ENCODE results near the gene FOXJ1. TPM values are rescaled to one million over a fixed set of nuclear protein-coding genes. Genes with fewer than 3 reads are reported as not detected.

Gene FOXJ1
- total RNA-seq, 2 experiments from 2014 or later, result 7.5 to 7.8 TPM

- peaks cover 6% of the 10 kb centered on the region for H3K36me3 Mint-ChIP-seq
- no peaks in the 10 kb centered on the region for H3K9me3 Mint-ChIP-seq
- no peak for DNase-seq
- H3K4me3 Mint-ChIP-seq, result no peak overlapping the region
- H3K27ac Mint-ChIP-seq, result peak overlapping the region; percentile 22
- peaks cover 6% of the 10 kb centered on the region for H3K4me1 Mint-ChIP-seq
- H3K27me3 Mint-ChIP-seq, result no peaks in the 10 kb centered on the region
Observed at GRCh38 chr17:76170114-76170513, 29.1 kb upstream of the FOXJ1 start.

GRCh38 chr17:76166906-76167305, 25.9 kb upstream of the FOXJ1 start:
- Mint-ChIP-seq H3K4me1 (peaks cover 15% of the 10 kb centered on the region), H3K4me3 (no peak overlapping the region), H3K36me3 (peaks cover 20% of the 10 kb centered on the region), H3K27me3 (no peaks in the 10 kb centered on the region), H3K27ac (no peak overlapping the region), H3K9me3 (no peaks in the 10 kb centered on the region)
- DNase-seq, result no peak

GRCh38 chr17:76166168-76166567, 25.1 kb upstream of the FOXJ1 start:
- H3K36me3 Mint-ChIP-seq, result peaks cover 20% of the 10 kb centered on the region
- H3K27ac Mint-ChIP-seq, result no peak overlapping the region
- H3K27me3 Mint-ChIP-seq, result no peaks in the 10 kb centered on the region
- no peak for DNase-seq
- H3K4me3 Mint-ChIP-seq, result no peak overlapping the region
- H3K9me3 Mint-ChIP-seq, result no peaks in the 10 kb centered on the region
- H3K4me1 Mint-ChIP-seq, result peaks cover 15% of the 10 kb centered on the region

- DNase-seq, result no peak
Observed at GRCh38 chr17:76164331-76164730, 23.3 kb upstream of the FOXJ1 start.

GRCh38 chr17:76163919-76164318, 22.9 kb upstream of the FOXJ1 start:
- no peak overlapping the region for H3K4me3 Mint-ChIP-seq
- no peaks in the 10 kb centered on the region for H3K9me3 Mint-ChIP-seq
- H3K4me1 Mint-ChIP-seq, result peaks cover 15% of the 10 kb centered on the region
- no peak for DNase-seq
- peaks cover 25% of the 10 kb centered on the region for H3K36me3 Mint-ChIP-seq
- H3K27me3 Mint-ChIP-seq, result no peaks in the 10 kb centered on the region
- H3K27ac Mint-ChIP-seq, result no peak overlapping the region

More at GRCh38 chr17:76164331-76164730, 23.3 kb upstream of the FOXJ1 start:
- Mint-ChIP-seq H3K27ac (peak overlapping the region; percentile 65), H3K36me3 (peaks cover 22% of the 10 kb centered on the region), H3K27me3 (no peaks in the 10 kb centered on the region), H3K4me3 (no peak overlapping the region), H3K4me1 (peaks cover 15% of the 10 kb centered on the region), H3K9me3 (no peaks in the 10 kb centered on the region)

- Mint-ChIP-seq H3K4me1 (peaks cover 15% of the 10 kb centered on the region), H3K9me3 (no peaks in the 10 kb centered on the region), H3K27ac (no peak overlapping the region), H3K36me3 (peaks cover 28% of the 10 kb centered on the region), H3K27me3 (no peaks in the 10 kb centered on the region), H3K4me3 (no peak overlapping the region)
- no peak for DNase-seq
Observed at GRCh38 chr17:76161619-76162266, 20.7 kb upstream of the FOXJ1 start.

- H3K9me3 Mint-ChIP-seq, result no peaks in the 10 kb centered on the region
- H3K27ac Mint-ChIP-seq, result no peak overlapping the region
- no peak overlapping the region for H3K4me3 Mint-ChIP-seq
- H3K27me3 Mint-ChIP-seq, result no peaks in the 10 kb centered on the region
- no peak for DNase-seq
- peaks cover 12% of the 10 kb centered on the region for H3K4me1 Mint-ChIP-seq
- H3K36me3 Mint-ChIP-seq, result peaks cover 28% of the 10 kb centered on the region
Observed at GRCh38 chr17:76160896-76161528, 20.0 kb upstream of the FOXJ1 start.

- no peaks in the 10 kb centered on the region for H3K9me3 Mint-ChIP-seq
- peaks cover 22% of the 10 kb centered on the region for H3K36me3 Mint-ChIP-seq
- no peak overlapping the region for H3K4me3 Mint-ChIP-seq
- DNase-seq, result no peak
- no peaks in the 10 kb centered on the region for H3K27me3 Mint-ChIP-seq
- H3K4me1 Mint-ChIP-seq, result peaks cover 9% of the 10 kb centered on the region
- H3K27ac Mint-ChIP-seq, result no peak overlapping the region
Observed at GRCh38 chr17:76159157-76159556, 18.1 kb upstream of the FOXJ1 start.

- H3K4me1 Mint-ChIP-seq, result peaks cover 23% of the 10 kb centered on the region
- no peak for DNase-seq
- no peaks in the 10 kb centered on the region for H3K9me3 Mint-ChIP-seq
- H3K27me3 Mint-ChIP-seq, result no peaks in the 10 kb centered on the region
- H3K27ac Mint-ChIP-seq, result no peak overlapping the region
- no peak overlapping the region for H3K4me3 Mint-ChIP-seq
- peaks cover 20% of the 10 kb centered on the region for H3K36me3 Mint-ChIP-seq
Observed at GRCh38 chr17:76157759-76158158, 16.7 kb upstream of the FOXJ1 start.

- Mint-ChIP-seq H3K27me3 (no peaks in the 10 kb centered on the region), H3K4me3 (no peak overlapping the region), H3K27ac (no peak overlapping the region), H3K36me3 (peaks cover 27% of the 10 kb centered on the region), H3K9me3 (no peaks in the 10 kb centered on the region), H3K4me1 (peaks cover 34% of the 10 kb centered on the region)
- DNase-seq, result no peak
Observed at GRCh38 chr17:76156662-76156991, 15.6 kb upstream of the FOXJ1 start.

GRCh38 chr17:76155988-76156661, 15.1 kb upstream of the FOXJ1 start:
- H3K27ac Mint-ChIP-seq, result peak overlapping the region; percentile 14
- H3K36me3 Mint-ChIP-seq, result peaks cover 32% of the 10 kb centered on the region
- peaks cover 39% of the 10 kb centered on the region for H3K4me1 Mint-ChIP-seq

GRCh38 chr17:76154936-76155845, 14.1 kb upstream of the FOXJ1 start:
- Mint-ChIP-seq H3K4me3 (no peak overlapping the region), H3K9me3 (no peaks in the 10 kb centered on the region), H3K27ac (no peak overlapping the region), H3K36me3 (peaks cover 37% of the 10 kb centered on the region), H3K27me3 (no peaks in the 10 kb centered on the region), H3K4me1 (peaks cover 44% of the 10 kb centered on the region)
- DNase-seq, result no peak

More at GRCh38 chr17:76155988-76156661, 15.1 kb upstream of the FOXJ1 start:
- H3K4me3 Mint-ChIP-seq, result no peak overlapping the region
- DNase-seq, result no peak
- no peaks in the 10 kb centered on the region for H3K27me3 Mint-ChIP-seq
- H3K9me3 Mint-ChIP-seq, result no peaks in the 10 kb centered on the region

GRCh38 chr17:76154292-76154691, 13.2 kb upstream of the FOXJ1 start:
- Mint-ChIP-seq H3K4me1 (peaks cover 44% of the 10 kb centered on the region), H3K27ac (peak overlapping the region; percentile 59), H3K36me3 (peaks cover 35% of the 10 kb centered on the region), H3K27me3 (no peaks in the 10 kb centered on the region), H3K9me3 (no peaks in the 10 kb centered on the region), H3K4me3 (no peak overlapping the region)
- DNase-seq, result no peak

GRCh38 chr17:76153640-76154039, 12.6 kb upstream of the FOXJ1 start:
- H3K9me3 Mint-ChIP-seq, result no peaks in the 10 kb centered on the region
- no peaks in the 10 kb centered on the region for H3K27me3 Mint-ChIP-seq
- no peak for DNase-seq
- H3K27ac Mint-ChIP-seq, result peak overlapping the region; percentile 59
- peaks cover 45% of the 10 kb centered on the region for H3K4me1 Mint-ChIP-seq
- H3K4me3 Mint-ChIP-seq, result no peak overlapping the region
- peaks cover 34% of the 10 kb centered on the region for H3K36me3 Mint-ChIP-seq

- Mint-ChIP-seq H3K4me3 (no peak overlapping the region), H3K9me3 (no peaks in the 10 kb centered on the region), H3K27me3 (no peaks in the 10 kb centered on the region), H3K4me1 (peaks cover 45% of the 10 kb centered on the region), H3K36me3 (peaks cover 34% of the 10 kb centered on the region), H3K27ac (peak overlapping the region; percentile 78)
- no peak for DNase-seq
Observed at GRCh38 chr17:76153202-76153601, 12.2 kb upstream of the FOXJ1 start.
